ENCODE results near the gene GNAI1. TPM values are rescaled to one million over a fixed set of nuclear protein-coding genes. Genes with fewer than 3 reads are reported as not detected.

GNAI1 gene
- total RNA-seq, 1 experiment from 2014 or later, result 30.4 TPM

- BruUV-seq (replicated peaks), result no TSS peak
- H3K36me3 Mint-ChIP-seq (ENCODE audit: insufficient read depth, unreplicated experiment), result no peaks in the 10 kb centered on the region
- H3K9me3 Mint-ChIP-seq (ENCODE audit: unreplicated experiment), result no peaks in the 10 kb centered on the region
- H3K4me1 Mint-ChIP-seq (ENCODE audit: insufficient read depth, unreplicated experiment), result no peaks in the 10 kb centered on the region
- ChIA-PET POLR2A (interaction anchor here (0.8 to 1.6 kb wide), 6 partner anchors 9 to 249 kb away, joined by 3 to 5 read pairs (median 4); partner anchors contain the start of gene GNAI1), CTCF (interaction anchor here (0.6 to 4.5 kb wide), 9 partner anchors 8 to 424 kb away, joined by 3 to 42 read pairs (median 4); partner anchors contain the start of gene GNAI1)
- H3K27ac Mint-ChIP-seq (ENCODE audit: low read depth, unreplicated experiment), result no peak overlapping the region
- DNase-seq (ENCODE audit: unreplicated experiment), result no peak
- no peak for TF ChIP-seq CTCF (IDR thresholded peaks at IDR 0.05; ENCODE audit: unreplicated experiment)
- no peaks in the 10 kb centered on the region for H3K27me3 Mint-ChIP-seq (ENCODE audit: insufficient read depth, unreplicated experiment)
- no peak overlapping the region for H3K4me3 Mint-ChIP-seq (ENCODE audit: unreplicated experiment)
- intact Hi-C loops (cut with micrococcal nuclease), result no loop called here
Observed at GRCh38 chr7:80097756-80098155, 36.9 kb upstream of the GNAI1 start.

GRCh38 chr7:80098795-80099194 lies 35.8 kb upstream of the GNAI1 start:
- Mint-ChIP-seq H3K4me3 (ENCODE audit: unreplicated experiment) (no peak overlapping the region), H3K27me3 (ENCODE audit: insufficient read depth, unreplicated experiment) (no peaks in the 10 kb centered on the region), H3K4me1 (ENCODE audit: insufficient read depth, unreplicated experiment) (no peaks in the 10 kb centered on the region), H3K27ac (ENCODE audit: low read depth, unreplicated experiment) (no peak overlapping the region), H3K36me3 (ENCODE audit: insufficient read depth, unreplicated experiment) (no peaks in the 10 kb centered on the region), H3K9me3 (ENCODE audit: unreplicated experiment) (no peaks in the 10 kb centered on the region)
- no TSS peak for BruUV-seq (replicated peaks)
- ChIA-PET POLR2A (no interaction called here), CTCF (interaction anchor here (0.7 to 4.5 kb wide), 4 partner anchors 10 to 1257 kb away, joined by 5 to 42 read pairs (median 10); partner anchors contain the start of gene GNAI1)
- TF ChIP-seq CTCF (IDR thresholded peaks at IDR 0.05; ENCODE audit: unreplicated experiment), result peak; percentile 30
- DNase-seq (ENCODE audit: unreplicated experiment), result no peak
- intact Hi-C loops (cut with micrococcal nuclease), result no loop called here

- no peaks in the 10 kb centered on the region for H3K36me3 Mint-ChIP-seq (ENCODE audit: insufficient read depth, unreplicated experiment)
- BruUV-seq (replicated peaks), result no TSS peak
- ChIA-PET CTCF (interaction anchor here (0.6 to 1.9 kb wide), 8 partner anchors 9 to 1735 kb away, joined by 3 to 11 read pairs (median 3); partner anchors contain the start of gene GNAI1), POLR2A (interaction anchor here (1.7 kb wide), 1 partner anchor 34 kb away, joined by 3 read pairs; the partner anchor contains the start of gene GNAI1)
- no peak for DNase-seq (ENCODE audit: unreplicated experiment)
- no peak overlapping the region for H3K4me3 Mint-ChIP-seq (ENCODE audit: unreplicated experiment)
- no peak for TF ChIP-seq CTCF (IDR thresholded peaks at IDR 0.05; ENCODE audit: unreplicated experiment)
- intact Hi-C loops (cut with micrococcal nuclease), result no loop called here
- H3K9me3 Mint-ChIP-seq (ENCODE audit: unreplicated experiment), result no peaks in the 10 kb centered on the region
- no peak overlapping the region for H3K27ac Mint-ChIP-seq (ENCODE audit: low read depth, unreplicated experiment)
- H3K4me1 Mint-ChIP-seq (ENCODE audit: insufficient read depth, unreplicated experiment), result no peaks in the 10 kb centered on the region
- no peaks in the 10 kb centered on the region for H3K27me3 Mint-ChIP-seq (ENCODE audit: insufficient read depth, unreplicated experiment)
Observed at GRCh38 chr7:80100254-80100653, 34.4 kb upstream of the GNAI1 start.

GRCh38 chr7:80105701-80106408 lies 28.8 kb upstream of the GNAI1 start:
- Mint-ChIP-seq H3K9me3 (ENCODE audit: unreplicated experiment) (no peaks in the 10 kb centered on the region), H3K36me3 (ENCODE audit: insufficient read depth, unreplicated experiment) (no peaks in the 10 kb centered on the region), H3K4me1 (ENCODE audit: insufficient read depth, unreplicated experiment) (no peaks in the 10 kb centered on the region), H3K27me3 (ENCODE audit: insufficient read depth, unreplicated experiment) (no peaks in the 10 kb centered on the region), H3K4me3 (ENCODE audit: unreplicated experiment) (no peak overlapping the region), H3K27ac (ENCODE audit: low read depth, unreplicated experiment) (no peak overlapping the region)
- ChIA-PET CTCF (interaction anchor here (0.6 to 3.3 kb wide), 4 partner anchors 10 to 306 kb away, joined by 3 to 15 read pairs (median 4); no protein-coding TSS in a partner anchor), POLR2A (no interaction called here)
- intact Hi-C loops (cut with micrococcal nuclease), result no loop called here
- BruUV-seq (replicated peaks), result no TSS peak
- DNase-seq (ENCODE audit: unreplicated experiment), result no peak
- no peak for TF ChIP-seq CTCF (IDR thresholded peaks at IDR 0.05; ENCODE audit: unreplicated experiment)
